ENCODE data around the gene HNRNPF.

HNRNPF gene

GRCh38 chr10:43348511-43349312, 60.3 kb downstream of the HNRNPF start:
- Histone ChIP-seq H3K27ac (ENCODE audit: low read length) (no peak overlapping the region), H3K4me2 (ENCODE audit: insufficient read depth, low read length) (peak overlapping the region; percentile 28; the same call in 1 of the 2 replicates), H3K79me2 (ENCODE audit: insufficient read depth, low read length) (no peaks in the 10 kb centered on the region), H3K4me3 (ENCODE audit: low read depth in 1 of 2, low read length in 2 of 2) (no peak overlapping the region), H3K27me3 (ENCODE audit: insufficient read depth, low read length, poor library complexity) (peaks cover 5% of the 10 kb centered on the region), H4K20me1 (ENCODE audit: insufficient read depth, low read length) (no peaks in the 10 kb centered on the region), H3K9ac (ENCODE audit: low read depth, low read length) (no peak overlapping the region), H2AFZ (ENCODE audit: low read depth, low read length) (peak overlapping the region; percentile 71), H3K36me3 (ENCODE audit: insufficient read depth, low read length) (no peaks in the 10 kb centered on the region), H3K9me3 (ENCODE audit: insufficient read depth, low read length, severe bottlenecking) (no peaks in the 10 kb centered on the region), H3K4me1 (ENCODE audit: insufficient read depth, low read length) (peaks cover 7% of the 10 kb centered on the region)
- TF ChIP-seq CTCF (IDR thresholded peaks at IDR 0.05; ENCODE audit: borderline replicate concordance, extremely low read depth, low read length, poor library complexity, severe bottlenecking) (peak; percentile 98), EZH2 (IDR thresholded peaks at IDR 0.05; ENCODE audit: borderline replicate concordance, low read depth, low read length, severe bottlenecking) (no peak)
- peak; percentile 100 for ATAC-seq (ENCODE audit: insufficient read depth, low read depth)
- peak; percentile 87 for DNase-seq

- Histone ChIP-seq H3K4me3 (ENCODE audit: low read depth in 1 of 2, low read length in 2 of 2) (no peak overlapping the region), H3K27me3 (ENCODE audit: insufficient read depth, low read length, poor library complexity) (peaks cover under 1% of the 10 kb centered on the region), H3K79me2 (ENCODE audit: insufficient read depth, low read length) (no peaks in the 10 kb centered on the region), H2AFZ (ENCODE audit: low read depth, low read length) (peak overlapping the region; percentile 71), H3K4me1 (ENCODE audit: insufficient read depth, low read length) (peaks cover 7% of the 10 kb centered on the region), H3K27ac (ENCODE audit: low read length) (no peak overlapping the region), H3K9ac (ENCODE audit: low read depth, low read length) (no peak overlapping the region), H3K36me3 (ENCODE audit: insufficient read depth, low read length) (no peaks in the 10 kb centered on the region), H3K9me3 (ENCODE audit: insufficient read depth, low read length, severe bottlenecking) (no peaks in the 10 kb centered on the region), H3K4me2 (ENCODE audit: insufficient read depth, low read length) (peak overlapping the region; percentile 28; the same call in 1 of the 2 replicates), H4K20me1 (ENCODE audit: insufficient read depth, low read length) (no peaks in the 10 kb centered on the region)
- ATAC-seq (ENCODE audit: insufficient read depth, low read depth) = peak; percentile 51
- no peak for TF ChIP-seq EZH2 (IDR thresholded peaks at IDR 0.05; ENCODE audit: borderline replicate concordance, low read depth, low read length, severe bottlenecking)
- TF ChIP-seq CTCF (IDR thresholded peaks at IDR 0.05; ENCODE audit: borderline replicate concordance, extremely low read depth, low read length, poor library complexity, severe bottlenecking) = no peak
- DNase-seq = no peak
These were observed 61.0 kb downstream of the HNRNPF start for GRCh38 chr10:43347997-43348396.

GRCh38 chr10:43344051-43344450, 64.9 kb downstream of the HNRNPF start:
- Histone ChIP-seq H3K27ac (ENCODE audit: low read length) (no peak overlapping the region), H3K9me3 (ENCODE audit: insufficient read depth, low read length, severe bottlenecking) (no peaks in the 10 kb centered on the region), H3K9ac (ENCODE audit: low read depth, low read length) (no peak overlapping the region), H3K36me3 (ENCODE audit: insufficient read depth, low read length) (no peaks in the 10 kb centered on the region), H3K4me1 (ENCODE audit: insufficient read depth, low read length) (peaks cover 7% of the 10 kb centered on the region), H2AFZ (ENCODE audit: low read depth, low read length) (no peak overlapping the region), H4K20me1 (ENCODE audit: insufficient read depth, low read length) (no peaks in the 10 kb centered on the region), H3K27me3 (ENCODE audit: insufficient read depth, low read length, poor library complexity) (peaks cover 4% of the 10 kb centered on the region), H3K4me2 (ENCODE audit: insufficient read depth, low read length) (no peak overlapping the region), H3K79me2 (ENCODE audit: insufficient read depth, low read length) (no peaks in the 10 kb centered on the region), H3K4me3 (ENCODE audit: low read depth in 1 of 2, low read length in 2 of 2) (no peak overlapping the region)
- DNase-seq (no peak), ATAC-seq (ENCODE audit: insufficient read depth, low read depth) (no peak)
- TF ChIP-seq CTCF (IDR thresholded peaks at IDR 0.05; ENCODE audit: borderline replicate concordance, extremely low read depth, low read length, poor library complexity, severe bottlenecking) (no peak), EZH2 (IDR thresholded peaks at IDR 0.05; ENCODE audit: borderline replicate concordance, low read depth, low read length, severe bottlenecking) (no peak)
